Measurements from ENCODE around the gene LLGL1. TPM values are rescaled to one million over a fixed set of nuclear protein-coding genes. Genes with fewer than 3 reads are reported as not detected.

Gene LLGL1
- total and polyA plus RNA-seq, 10 of the 15 experiments (the other 5 are each of a cell fraction or from before 2014, with no cell fraction given) = 0.02 to 9.2 (median 2.5) TPM

GRCh38 chr17:18270046-18270931 lies 44.9 kb downstream of the LLGL1 start:
- TF ChIP-seq BRCA1 (IDR thresholded peaks at IDR 0.05; ENCODE audit: low read depth, low read length) (no peak), EP300 (IDR thresholded peaks at IDR 0.05; ENCODE audit: borderline replicate concordance in 1 of 2, control insufficient read depth in 1 of 2, low read depth in 2 of 2, low read length in 2 of 2) (no peak), EED (IDR thresholded peaks at IDR 0.05; ENCODE audit: low read depth) (no peak), SIX5 (IDR thresholded peaks at IDR 0.05; ENCODE audit: low read depth, low read length, severe bottlenecking) (no peak), CHD2 (IDR thresholded peaks at IDR 0.05; ENCODE audit: borderline replicate concordance, low read depth, low read length) (no peak), MEF2B (IDR thresholded peaks at IDR 0.05; ENCODE audit: partially characterized antibody, poor library complexity, severe bottlenecking) (no peak), ETV6 (conservative IDR thresholded peaks at IDR 0.05 in 1 of 2, IDR thresholded peaks at IDR 0.05 in 1 of 2; ENCODE audit: borderline replicate concordance in 1 of 2, low read depth in 1 of 2) (no peak), SIN3A (IDR thresholded peaks at IDR 0.05; ENCODE audit: low read depth, low read length) (no peak), STAT1 (conservative IDR thresholded peaks at IDR 0.05) (no peak), RELA (IDR thresholded peaks at IDR 0.05; ENCODE audit: borderline replicate concordance, partially characterized antibody) (no peak), SMAD1 (IDR thresholded peaks at IDR 0.05; ENCODE audit: low read depth, partially characterized antibody) (no peak), DPF2 (IDR thresholded peaks at IDR 0.05) (no peak), HDAC2 (IDR thresholded peaks at IDR 0.05) (no peak), CBFB (IDR thresholded peaks at IDR 0.05; ENCODE audit: low read depth) (no peak)
- TF ChIP-seq, protein P1, sequence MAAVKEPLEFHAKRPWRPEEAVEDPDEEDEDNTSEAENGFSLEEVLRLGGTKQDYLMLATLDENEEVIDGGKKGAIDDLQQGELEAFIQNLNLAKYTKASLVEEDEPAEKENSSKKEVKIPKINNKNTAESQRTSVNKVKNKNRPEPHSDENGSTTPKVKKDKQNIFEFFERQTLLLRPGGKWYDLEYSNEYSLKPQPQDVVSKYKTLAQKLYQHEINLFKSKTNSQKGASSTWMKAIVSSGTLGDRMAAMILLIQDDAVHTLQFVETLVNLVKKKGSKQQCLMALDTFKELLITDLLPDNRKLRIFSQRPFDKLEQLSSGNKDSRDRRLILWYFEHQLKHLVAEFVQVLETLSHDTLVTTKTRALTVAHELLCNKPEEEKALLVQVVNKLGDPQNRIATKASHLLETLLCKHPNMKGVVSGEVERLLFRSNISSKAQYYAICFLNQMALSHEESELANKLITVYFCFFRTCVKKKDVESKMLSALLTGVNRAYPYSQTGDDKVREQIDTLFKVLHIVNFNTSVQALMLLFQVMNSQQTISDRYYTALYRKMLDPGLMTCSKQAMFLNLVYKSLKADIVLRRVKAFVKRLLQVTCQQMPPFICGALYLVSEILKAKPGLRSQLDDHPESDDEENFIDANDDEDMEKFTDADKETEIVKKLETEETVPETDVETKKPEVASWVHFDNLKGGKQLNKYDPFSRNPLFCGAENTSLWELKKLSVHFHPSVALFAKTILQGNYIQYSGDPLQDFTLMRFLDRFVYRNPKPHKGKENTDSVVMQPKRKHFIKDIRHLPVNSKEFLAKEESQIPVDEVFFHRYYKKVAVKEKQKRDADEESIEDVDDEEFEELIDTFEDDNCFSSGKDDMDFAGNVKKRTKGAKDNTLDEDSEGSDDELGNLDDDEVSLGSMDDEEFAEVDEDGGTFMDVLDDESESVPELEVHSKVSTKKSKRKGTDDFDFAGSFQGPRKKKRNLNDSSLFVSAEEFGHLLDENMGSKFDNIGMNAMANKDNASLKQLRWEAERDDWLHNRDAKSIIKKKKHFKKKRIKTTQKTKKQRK (IDR thresholded peaks at IDR 0.05; ENCODE audit: low read depth, low read length) = no peak
- TF ChIP-seq, protein P2, sequence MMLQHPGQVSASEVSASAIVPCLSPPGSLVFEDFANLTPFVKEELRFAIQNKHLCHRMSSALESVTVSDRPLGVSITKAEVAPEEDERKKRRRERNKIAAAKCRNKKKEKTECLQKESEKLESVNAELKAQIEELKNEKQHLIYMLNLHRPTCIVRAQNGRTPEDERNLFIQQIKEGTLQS (IDR thresholded peaks at IDR 0.05; ENCODE audit: borderline replicate concordance, extremely low read depth, low read depth, low read length) = no peak
- TF ChIP-seq, protein P3, sequence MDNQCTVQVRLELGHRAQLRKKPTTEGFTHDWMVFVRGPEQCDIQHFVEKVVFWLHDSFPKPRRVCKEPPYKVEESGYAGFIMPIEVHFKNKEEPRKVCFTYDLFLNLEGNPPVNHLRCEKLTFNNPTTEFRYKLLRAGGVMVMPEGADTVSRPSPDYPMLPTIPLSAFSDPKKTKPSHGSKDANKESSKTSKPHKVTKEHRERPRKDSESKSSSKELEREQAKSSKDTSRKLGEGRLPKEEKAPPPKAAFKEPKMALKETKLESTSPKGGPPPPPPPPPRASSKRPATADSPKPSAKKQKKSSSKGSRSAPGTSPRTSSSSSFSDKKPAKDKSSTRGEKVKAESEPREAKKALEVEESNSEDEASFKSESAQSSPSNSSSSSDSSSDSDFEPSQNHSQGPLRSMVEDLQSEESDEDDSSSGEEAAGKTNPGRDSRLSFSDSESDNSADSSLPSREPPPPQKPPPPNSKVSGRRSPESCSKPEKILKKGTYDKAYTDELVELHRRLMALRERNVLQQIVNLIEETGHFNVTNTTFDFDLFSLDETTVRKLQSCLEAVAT (IDR thresholded peaks at IDR 0.05) = no peak
- Histone ChIP-seq H3K9me3 (replicated peaks; ENCODE audit: control insufficient read depth, insufficient read depth, low read length) (no peaks in the 10 kb centered on the region), H3K79me2 (ENCODE audit: control insufficient read depth, insufficient read depth, low read length) (no peaks in the 10 kb centered on the region), H3K4me2 (ENCODE audit: control insufficient read depth, insufficient read depth) (no peak overlapping the region), H3K4me3 (no peak overlapping the region), H3K27me3 (replicated peaks in 1 of 2; ENCODE audit: control insufficient read depth in 2 of 2, insufficient read depth in 2 of 2, low read length in 1 of 2) (no peaks in the 10 kb centered on the region), H3K9ac (ENCODE audit: control insufficient read depth, insufficient read depth, low read length) (no peak overlapping the region), H2AFZ (ENCODE audit: control insufficient read depth, low read depth, low read length) (no peak overlapping the region), H3K4me1 (ENCODE audit: control insufficient read depth, insufficient read depth, low read length) (no peaks in the 10 kb centered on the region), H3K36me3 (ENCODE audit: control insufficient read depth in 2 of 2, insufficient read depth in 2 of 2, low read length in 1 of 2) (peaks cover 6 to 10% of the 10 kb centered on the region in 2 experiments; a peak in 3 of 4 replicates), H4K20me1 (ENCODE audit: control insufficient read depth, insufficient read depth) (no peaks in the 10 kb centered on the region), H3K27ac (ENCODE audit: control insufficient read depth, insufficient read depth) (no peak overlapping the region)
- ChIA-PET SMC1A (ENCODE audit: uncharacterized antibody, unreplicated experiment) (no interaction called here), RAD21 (ENCODE audit: unreplicated experiment) (no interaction called here), POLR2A (no interaction called here), CTCF (no interaction called here)
- no TSS peak for BruUV-seq (replicated peaks)
- intact Hi-C loops (cut with micrococcal nuclease; ENCODE audit: unreplicated experiment) (no loop called here), in situ Hi-C loops (cut with MboI) (no loop called here)
- ATAC-seq = no peak
- DNase-seq (ENCODE audit: low read depth, low spot score) = no peak
- 97% methylated on average over 14 of the region's 14 CpGs for WGBS (ENCODE audit: insufficient coverage, insufficient replicate concordance, low lambda C conversion rate, missing lambda C conversion rate)
- no peak for FAIRE-seq

Data from GM12878 (cell line).